OCI-LY7 (cell line): ENCODE results near the gene PXDN. TPM values are rescaled to one million over a fixed set of nuclear protein-coding genes. Genes with fewer than 3 reads are reported as not detected.

ENCODE experiments used
- BruUV-seq: library from RNA; stranded (reverse); fragments of 400-500 nt; replicated peaks from 2 replicates; lab custom pipeline; 2021; lab: Mats Ljungman, UMichigan
- CTCF ChIA-PET: fragments of 300-600 bp; sonication (Branson Sonifier 250); formaldehyde crosslinking; loops from one replicate; lab custom pipeline; 2022; ENCODE audit warnings: antibody characterized with exemption; ENCODE audit not compliant: unreplicated experiment; lab: Charles Lee
- POLR2A ChIA-PET: fragments of 300-600 bp; sonication (Branson Sonifier 250); formaldehyde crosslinking; loops from one replicate; lab custom pipeline; 2022; ENCODE audit warnings: antibody characterized with exemption; lab: Charles Lee
- DNase-seq: peaks from one replicate; pipeline ENCODE4 v3.0.0-alpha.2; 2015; ENCODE audit warnings: low spot score
- H2AFZ ChIP-seq: fragments of 200-600 bp; sonication (generic), shearing (Covaris generic); 2 replicates; pipeline ENCODE4 v1.6.1; 2014; ENCODE audit warnings: mild to moderate bottlenecking, antibody characterized with exemption, low read length, moderate library complexity
- H3K27ac ChIP-seq: fragments of 200-600 bp; sonication (generic); 2 replicates; pipeline ENCODE4 v1.5.1; 2014; ENCODE audit warnings: mixed run types, low read depth, mild to moderate bottlenecking, moderate library complexity, low read length, inconsistent platforms; ENCODE audit not compliant: poor library complexity, severe bottlenecking
- H3K36me3 ChIP-seq: fragments of 200-600 bp; sonication (generic); 2 replicates; pipeline ENCODE4 v1.6.1; 2014; ENCODE audit warnings: mild to moderate bottlenecking, antibody characterized with exemption, low read length, moderate library complexity, mixed read lengths; ENCODE audit not compliant: insufficient read depth
- H3K4me1 ChIP-seq: fragments of 200-600 bp; sonication (generic); 2 replicates; pipeline ENCODE4 v1.5.1; 2014; ENCODE audit warnings: mild to moderate bottlenecking, low read length; ENCODE audit not compliant: insufficient read depth, poor library complexity, severe bottlenecking
- H3K4me2 ChIP-seq: fragments of 200-600 bp; sonication (generic); 2 replicates; pipeline ENCODE4 v1.6.1; 2014; ENCODE audit warnings: mild to moderate bottlenecking, low read length
- H3K4me3 ChIP-seq: fragments of 200-600 bp; sonication (generic); 2 replicates; pipeline ENCODE4 v1.5.1; 2014; ENCODE audit warnings: mild to moderate bottlenecking, low read depth, low read length; ENCODE audit not compliant: poor library complexity, severe bottlenecking
- H3K79me2 ChIP-seq: fragments of 200-600 bp; sonication (generic); 2 replicates; pipeline ENCODE4 v1.6.1; 2016; ENCODE audit warnings: low read depth, mild to moderate bottlenecking, low read length, moderate library complexity, mixed read lengths; ENCODE audit not compliant: insufficient read depth
- H3K9me2 ChIP-seq: fragments of 200-600 bp; sonication (generic); 2 replicates; pipeline ENCODE4 v1.6.1; 2016; ENCODE audit warnings: mild to moderate bottlenecking, low read length, mixed read lengths; ENCODE audit not compliant: insufficient read depth
- H3K9me3 ChIP-seq: fragments of 200-600 bp; sonication (generic); 2 replicates; pipeline ENCODE4 v1.6.1; 2014; ENCODE audit warnings: mild to moderate bottlenecking, mixed run types, low read length, mixed read lengths
- H4K20me1 ChIP-seq: fragments of 200-600 bp; sonication (generic); 2 replicates; pipeline ENCODE4 v1.6.1; 2014; ENCODE audit warnings: mild to moderate bottlenecking, antibody characterized with exemption, low read length, moderate library complexity, mixed read lengths; ENCODE audit not compliant: insufficient read depth
- EZH2phosphoT487 ChIP-seq: fragments of 200-600 bp; sonication (generic); IDR thresholded peaks from 2 replicates; pipeline ENCODE4 v1.6.1; 2018; ENCODE audit warnings: low read depth, borderline replicate concordance, mild to moderate bottlenecking, mixed run types, antibody characterized with exemption, low read length, moderate library complexity, mixed read lengths
- intact Hi-C: fragments of 100-400 bp; cut with micrococcal nuclease; formaldehyde crosslinking; loops from one replicate; pipeline ENCODE4 v1.10.0; 2022; ENCODE audit not compliant: unreplicated experiment
- total RNA-seq, 2 experiments: library from RNA; depleted of rRNA in 1 of 2; stranded (reverse); fragments of >200 nt in 1 of 2; shearing (Covaris generic) in 1 of 2; gene quantifications; 2 replicates each; pipeline ENCODE4 v1.2.3, GENCODE V29; 2014 to 2022
- TF ChIP-seq, protein P1 (sequence below): fragments of 200-600 bp; sonication (generic); conservative IDR thresholded peaks from 2 replicates; pipeline ENCODE4 v1.5.1; 2014; ENCODE audit warnings: mild to moderate bottlenecking, antibody characterized with exemption, low read length, moderate library complexity, mixed read lengths

Gene PXDN
- total RNA-seq, 2 experiments from 2014 or later = not detected

GRCh38 chr2:1713839-1714236 is 30.5 kb downstream of the PXDN start:
- POLR2A ChIA-PET = no interaction called here

DNA sequence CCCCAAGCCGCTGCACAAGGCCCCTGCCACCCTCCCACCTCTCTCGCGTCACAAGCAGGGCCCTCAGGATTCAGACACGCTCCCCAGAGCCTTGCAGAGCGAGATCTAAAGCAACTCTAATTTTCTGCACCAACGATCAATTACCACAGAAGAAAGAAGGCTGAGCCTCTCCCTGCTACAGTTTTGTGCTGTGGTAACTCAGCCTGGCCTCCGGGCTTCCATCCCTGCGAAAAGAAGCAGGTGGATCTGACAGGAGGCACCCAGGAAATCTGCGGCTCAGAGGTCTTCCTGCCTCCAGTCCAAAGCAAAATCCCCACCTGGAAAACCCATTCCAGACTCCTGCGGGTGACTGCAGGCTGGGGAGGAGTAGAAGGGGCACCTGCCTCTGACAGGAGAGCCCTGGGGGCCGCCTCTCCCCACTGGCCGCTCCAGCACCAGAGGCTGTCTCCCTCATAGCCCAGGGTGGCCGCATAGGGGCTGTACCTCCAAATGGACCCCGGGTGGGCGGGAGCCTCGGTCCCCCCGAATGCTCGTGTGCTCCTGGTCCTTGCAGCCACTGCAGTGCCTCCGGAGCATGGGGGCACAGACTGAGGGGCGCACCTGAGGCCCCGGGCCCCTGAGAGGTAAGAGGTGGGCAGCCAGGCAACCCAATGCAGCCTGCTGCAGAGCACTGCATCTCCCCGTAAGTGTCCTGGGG is 31.0 kb downstream of the PXDN start:
- BruUV-seq = no TSS peak
- ChIA-PET POLR2A (no interaction called here), CTCF (no interaction called here)

More at GRCh38 chr2:1713839-1714236, 30.5 kb downstream of the PXDN start:
- no peak overlapping the region for H3K4me2 ChIP-seq
- H3K9me2 ChIP-seq = no peaks in the 10 kb centered on the region
- H3K36me3 ChIP-seq = no peaks in the 10 kb centered on the region
- intact Hi-C loops = no loop called here
- H4K20me1 ChIP-seq = no peaks in the 10 kb centered on the region
- no TSS peak for BruUV-seq
- no peaks in the 10 kb centered on the region for H3K9me3 ChIP-seq
- no peaks in the 10 kb centered on the region for H3K79me2 ChIP-seq
- no peak overlapping the region for H3K4me3 ChIP-seq
- H3K27ac ChIP-seq = no peak overlapping the region
- DNase-seq = no peak
- no peak for TF ChIP-seq EZH2phosphoT487
- TF ChIP-seq, protein P1, sequence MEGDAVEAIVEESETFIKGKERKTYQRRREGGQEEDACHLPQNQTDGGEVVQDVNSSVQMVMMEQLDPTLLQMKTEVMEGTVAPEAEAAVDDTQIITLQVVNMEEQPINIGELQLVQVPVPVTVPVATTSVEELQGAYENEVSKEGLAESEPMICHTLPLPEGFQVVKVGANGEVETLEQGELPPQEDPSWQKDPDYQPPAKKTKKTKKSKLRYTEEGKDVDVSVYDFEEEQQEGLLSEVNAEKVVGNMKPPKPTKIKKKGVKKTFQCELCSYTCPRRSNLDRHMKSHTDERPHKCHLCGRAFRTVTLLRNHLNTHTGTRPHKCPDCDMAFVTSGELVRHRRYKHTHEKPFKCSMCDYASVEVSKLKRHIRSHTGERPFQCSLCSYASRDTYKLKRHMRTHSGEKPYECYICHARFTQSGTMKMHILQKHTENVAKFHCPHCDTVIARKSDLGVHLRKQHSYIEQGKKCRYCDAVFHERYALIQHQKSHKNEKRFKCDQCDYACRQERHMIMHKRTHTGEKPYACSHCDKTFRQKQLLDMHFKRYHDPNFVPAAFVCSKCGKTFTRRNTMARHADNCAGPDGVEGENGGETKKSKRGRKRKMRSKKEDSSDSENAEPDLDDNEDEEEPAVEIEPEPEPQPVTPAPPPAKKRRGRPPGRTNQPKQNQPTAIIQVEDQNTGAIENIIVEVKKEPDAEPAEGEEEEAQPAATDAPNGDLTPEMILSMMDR = no peak
- H3K4me1 ChIP-seq = no peaks in the 10 kb centered on the region
- CTCF ChIA-PET = no interaction called here
- no peak overlapping the region for H2AFZ ChIP-seq

More for the DNA sequence above, 31.0 kb downstream of the PXDN start:
- no peak for DNase-seq
- no peak for TF ChIP-seq EZH2phosphoT487
- TF ChIP-seq, protein P1 = no peak
- intact Hi-C loops = no loop called here
- Histone ChIP-seq H3K4me3 (no peak overlapping the region), H3K4me1 (no peaks in the 10 kb centered on the region), H2AFZ (no peak overlapping the region), H3K79me2 (no peaks in the 10 kb centered on the region), H3K36me3 (no peaks in the 10 kb centered on the region), H4K20me1 (no peaks in the 10 kb centered on the region), H3K27ac (no peak overlapping the region), H3K9me3 (no peaks in the 10 kb centered on the region), H3K4me2 (no peak overlapping the region), H3K9me2 (no peaks in the 10 kb centered on the region)
